Suppressor macrophage treated with lipopolysaccharide for 4 hours (primary cell): Measurements from ENCODE around the gene C11orf52.

ENCODE experiments used
- DNase-seq: peaks from one replicate; pipeline ENCODE4 v3.0.0-alpha.2; 2020

C11orf52 gene

GRCh38 chr11:111939836-111940604, 21.3 kb downstream of the C11orf52 start:
- DNase-seq: no peak

DNA sequence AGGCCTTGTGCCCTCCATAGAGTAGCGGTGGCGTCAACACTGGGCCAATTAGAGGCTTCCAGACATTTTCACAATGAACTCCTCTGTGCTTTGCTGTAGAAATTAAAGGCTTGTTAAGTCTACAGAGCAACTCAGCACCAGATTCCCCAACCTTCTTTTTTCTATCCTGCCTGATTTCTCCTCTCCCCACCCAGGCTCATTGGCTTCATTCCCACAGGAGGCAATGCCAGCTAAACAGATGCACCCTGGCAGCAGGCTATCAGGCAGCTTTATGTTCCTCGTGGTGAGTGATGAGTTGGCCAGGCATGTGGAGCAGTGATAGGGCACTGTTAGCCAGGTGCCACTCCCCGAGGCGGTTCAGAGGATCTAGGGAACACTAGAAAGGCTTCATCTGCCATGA, 23.2 kb downstream of the C11orf52 start:
- no peak for DNase-seq

- peak; percentile 48 for DNase-seq
Measured at GRCh38 chr11:111942829-111943228, 24.1 kb downstream of the C11orf52 start.

- DNase-seq: no peak
Measured at GRCh38 chr11:111944139-111944538, 25.4 kb downstream of the C11orf52 start.

DNA sequence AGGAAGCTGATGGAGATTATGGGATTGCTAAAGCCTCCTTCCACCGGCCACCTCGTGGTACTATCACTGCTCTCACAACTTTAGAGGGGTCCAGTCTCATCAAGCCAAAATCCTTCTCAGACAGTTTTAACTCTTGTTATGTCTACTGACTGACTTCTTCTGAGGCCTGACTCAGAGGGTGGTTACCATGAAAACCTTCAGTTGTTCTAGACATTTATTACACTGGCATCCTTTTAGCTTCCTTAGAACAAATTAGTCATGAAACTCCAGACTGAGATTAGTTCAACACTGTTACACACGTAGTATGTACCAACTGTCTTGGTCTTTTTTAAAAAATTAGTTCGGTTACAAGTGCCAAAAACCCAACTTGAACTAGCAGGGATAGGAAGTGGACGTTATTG, 25.9 kb downstream of the C11orf52 start:
- DNase-seq: peak; percentile 32

GRCh38 chr11:111945198-111945597, 26.5 kb downstream of the C11orf52 start:
- DNase-seq: no peak

- no peak for DNase-seq
Measured at GRCh38 chr11:111946499-111946898, 27.8 kb downstream of the C11orf52 start.

- DNase-seq: no peak
Measured at GRCh38 chr11:111947143-111947542, 28.4 kb downstream of the C11orf52 start.

- DNase-seq: no peak
Measured at GRCh38 chr11:111949519-111950426, 31.1 kb downstream of the C11orf52 start.

DNA sequence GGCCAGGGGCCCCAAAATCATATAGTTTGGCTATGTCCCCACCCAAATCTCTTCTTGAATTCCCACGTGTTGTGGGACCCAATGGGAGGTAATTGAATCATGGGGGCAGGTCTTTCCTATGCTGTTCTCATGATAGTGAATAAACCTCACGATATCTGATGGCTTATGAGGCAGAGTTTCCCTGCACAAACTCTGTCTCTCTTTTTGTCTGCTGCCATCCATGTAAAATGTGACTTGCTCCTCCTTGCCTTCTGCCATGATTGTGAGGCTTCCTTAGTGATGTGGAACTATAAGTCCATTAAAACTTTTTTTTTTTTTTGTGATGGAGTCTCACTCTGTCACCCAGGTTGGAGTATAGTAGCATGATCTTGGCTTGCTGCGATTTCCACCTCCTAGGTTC, 32.9 kb downstream of the C11orf52 start:
- no peak for DNase-seq

DNA sequence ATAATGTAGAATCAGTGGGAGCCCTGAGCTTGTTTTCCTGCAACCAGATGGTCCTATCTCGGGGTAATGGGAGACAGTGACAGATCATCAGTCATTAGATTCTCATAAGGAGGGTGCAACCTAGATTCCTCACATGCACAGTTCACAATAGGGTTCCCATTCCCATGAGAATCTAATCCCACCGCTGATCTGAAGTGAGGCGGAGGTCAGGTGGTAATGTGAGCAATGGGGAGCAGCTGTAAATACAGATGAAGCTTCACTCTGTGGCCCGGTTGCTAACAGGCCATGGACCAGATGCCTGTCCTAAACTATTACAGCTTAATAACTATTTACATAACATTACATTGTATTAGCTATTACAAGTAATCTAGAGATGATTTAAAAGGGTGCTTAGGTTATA, 35.4 kb downstream of the C11orf52 start:
- no peak for DNase-seq

DNA sequence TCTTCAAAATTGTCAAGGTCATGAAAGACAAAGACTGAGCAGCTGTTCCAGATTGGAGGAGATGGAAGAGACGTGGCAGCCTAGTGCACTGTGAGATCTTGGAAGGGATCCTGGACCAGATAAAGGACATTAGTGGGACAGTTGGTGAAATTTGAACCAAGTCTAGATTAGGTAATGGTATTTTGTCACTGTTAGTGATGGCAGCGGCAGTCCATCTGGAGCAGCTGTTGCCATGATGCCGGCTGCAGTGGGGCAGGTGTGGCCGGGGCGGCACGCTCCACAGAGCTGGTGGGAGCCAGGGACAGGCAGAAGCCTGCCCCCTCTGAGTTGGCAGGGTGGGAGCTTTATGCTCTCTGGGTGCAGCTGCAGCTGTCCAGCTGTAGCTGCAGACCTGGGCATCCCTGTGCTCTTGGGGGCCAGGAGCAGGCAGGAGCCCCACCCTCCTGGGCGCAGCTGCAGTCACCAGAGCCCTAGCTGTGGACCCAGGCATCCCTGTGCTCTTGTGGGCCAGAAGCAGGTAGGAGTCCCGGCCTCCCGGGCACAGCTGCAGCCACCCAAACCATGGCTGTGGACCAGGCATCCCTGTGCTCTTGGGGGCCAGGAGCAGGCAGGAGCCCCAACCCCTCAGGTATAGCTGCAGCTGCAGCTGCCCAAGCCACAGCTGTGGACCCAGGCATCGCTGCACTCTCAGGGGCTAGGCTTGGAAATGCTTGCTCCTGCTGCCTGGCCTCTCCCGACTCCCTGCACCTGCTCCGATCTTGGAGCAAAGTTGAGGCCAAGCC, 39.1 kb downstream of the C11orf52 start:
- DNase-seq: no peak

GRCh38 chr11:111960916-111961315, 42.2 kb downstream of the C11orf52 start:
- no peak for DNase-seq

GRCh38 chr11:111961389-111962300, 42.9 kb downstream of the C11orf52 start:
- DNase-seq: no peak

DNA sequence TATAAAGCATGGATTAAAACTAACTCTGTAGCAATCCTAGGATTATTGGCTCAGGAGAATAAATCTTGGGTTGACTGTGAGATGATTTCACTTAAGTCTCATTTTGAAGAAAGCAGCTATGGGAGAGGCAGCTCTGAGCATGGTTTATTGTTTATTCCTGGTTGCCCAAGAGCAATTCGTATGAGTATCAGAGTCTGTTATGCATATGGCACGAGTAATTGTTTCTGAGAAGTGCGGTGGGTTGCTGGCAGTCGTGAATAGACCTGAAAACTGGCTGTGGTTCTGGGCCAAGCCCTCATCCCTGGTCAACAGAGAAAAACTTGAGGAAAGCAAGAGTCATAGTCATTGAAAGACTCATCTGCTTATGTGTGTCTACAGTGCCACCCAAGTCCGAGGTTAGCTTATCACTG, 45.2 kb downstream of the C11orf52 start:
- DNase-seq: no peak

- DNase-seq: no peak
Measured at GRCh38 chr11:111966678-111967077, 48.0 kb downstream of the C11orf52 start.

GRCh38 chr11:111967649-111968048, 48.9 kb downstream of the C11orf52 start:
- DNase-seq: no peak

- DNase-seq: no peak
Measured at GRCh38 chr11:111969344-111969743, 50.6 kb downstream of the C11orf52 start.

GRCh38 chr11:111974446-111974845, 55.7 kb downstream of the C11orf52 start:
- no peak for DNase-seq

DNA sequence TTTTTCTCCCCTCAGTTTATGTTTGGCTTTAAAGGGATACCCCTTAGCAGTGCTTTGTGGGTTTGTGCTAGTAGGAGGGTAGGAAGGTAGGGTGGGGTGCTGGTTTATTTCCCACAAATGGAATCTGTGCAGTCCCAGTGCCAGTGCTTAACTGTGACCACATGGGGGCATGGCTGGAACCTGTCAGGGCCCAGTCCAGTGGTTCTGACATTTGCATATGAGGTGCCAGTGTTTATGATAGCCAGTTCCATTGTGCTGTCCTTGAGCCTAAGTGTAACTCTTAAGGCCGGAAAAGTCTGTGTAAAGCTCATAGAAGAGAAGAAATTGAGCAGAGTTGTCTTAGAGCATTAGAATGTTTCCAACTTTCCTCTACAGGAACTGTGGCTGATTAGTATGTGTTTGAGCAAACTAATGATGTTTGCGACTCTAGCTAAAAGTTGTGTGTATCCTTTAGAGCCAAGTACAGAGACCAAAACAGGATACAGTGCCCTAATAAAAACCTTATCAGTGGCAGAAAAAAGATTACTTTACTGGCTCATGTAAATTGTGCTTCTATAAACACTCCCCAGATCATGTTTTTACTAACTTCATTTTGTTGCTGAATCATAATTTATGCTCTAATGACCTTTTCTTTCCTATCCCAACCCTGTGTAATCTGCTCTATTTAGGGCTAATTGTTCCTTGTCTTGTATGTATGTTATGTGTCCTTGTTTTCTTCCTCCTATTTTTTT, 56.5 kb downstream of the C11orf52 start:
- no peak for DNase-seq

DNA sequence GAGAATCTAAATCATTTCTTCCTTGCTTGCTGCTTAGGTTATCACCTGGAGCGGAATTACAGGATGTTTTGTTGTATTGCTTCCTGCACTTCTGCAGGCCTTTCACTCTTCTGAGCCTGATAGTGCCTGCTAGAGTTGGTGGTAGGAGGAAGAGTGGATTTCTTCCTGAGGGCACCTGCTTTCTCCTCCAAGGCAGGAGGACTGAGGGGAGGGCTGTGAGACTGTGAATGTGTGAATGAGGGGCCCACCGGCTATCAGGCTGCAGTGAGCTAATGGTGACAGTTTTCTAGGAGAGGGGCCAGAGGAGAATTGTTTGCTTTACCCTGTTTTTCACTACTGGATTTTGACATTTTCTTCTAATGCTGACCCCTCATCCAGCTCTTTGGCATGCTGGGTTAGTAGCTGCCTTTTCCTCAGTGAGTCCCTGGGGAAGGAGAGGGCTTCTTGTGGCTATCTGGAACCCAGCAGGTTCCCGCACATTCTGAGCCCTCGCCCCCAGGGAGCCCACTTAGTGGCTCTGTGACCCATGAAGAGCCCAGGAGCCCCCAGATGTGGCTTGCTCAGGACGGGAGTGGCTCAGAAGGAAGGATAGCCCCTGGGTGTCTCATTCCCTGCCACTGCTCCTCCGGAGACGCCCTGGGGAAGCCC, 57.5 kb downstream of the C11orf52 start:
- no peak for DNase-seq
